Tibial nerve (tissue), 4 donors: ENCODE data around the gene GPC5. TPM values are rescaled to one million over a fixed set of nuclear protein-coding genes. Genes with fewer than 3 reads are reported as not detected.
"Not testable (repeated sequence)": the region's sequence is repeated elsewhere in the genome, so short reads cannot be mapped to it uniquely, and the experiment has no call there.

Experiments
- DNase-seq, 2 donors: peaks; one replicate each; pipeline ENCODE4 v3.0.0-alpha.2; 2019; ENCODE audit warnings: low spot score in 2 of 2
- H3K27ac ChIP-seq, 4 donors: fragments of 200-600 bp; sonication (generic) in 3 of 4; one replicate each; pipeline ENCODE4 v1.5.1; 2017 to 2019; ENCODE audit warnings: mild to moderate bottlenecking in 1 of 4
- H3K27me3 ChIP-seq, 2 donors: fragments of 200-600 bp; sonication (generic) in 1 of 2; one replicate each; pipeline versions ENCODE4 v1.5.1 to v1.6.0; 2017 to 2019
- H3K36me3 ChIP-seq, 3 donors: fragments of 200-600 bp; sonication (generic); one replicate each; pipeline ENCODE4 v1.5.1; 2018 to 2019
- H3K4me1 ChIP-seq, 4 donors: fragments of 200-600 bp; sonication (generic) in 3 of 4; one replicate each; pipeline ENCODE4 v1.5.1; 2017 to 2019
- H3K4me3 ChIP-seq, 4 donors: fragments of 200-600 bp; sonication (generic) in 3 of 4; one replicate each; pipeline ENCODE4 v1.5.1; 2017 to 2019; ENCODE audit warnings: mild to moderate bottlenecking in 1 of 4, moderate library complexity in 1 of 4
- H3K9me3 ChIP-seq, 4 donors: fragments of 200-600 bp; sonication (generic) in 3 of 4; one replicate each; pipeline ENCODE4 v1.5.1; 2017 to 2019
- CTCF ChIP-seq, 5 experiments: fragments of 200-600 bp in 3 of 5; fragments of 450-650 bp in 2 of 5; sonication (generic) in 3 of 5; IDR thresholded peaks; one replicate each; pipeline ENCODE4 v1.5.1; 2016 to 2019; ENCODE audit warnings: antibody characterized with exemption in 5 of 5, mild to moderate bottlenecking in 3 of 5, moderate library complexity in 2 of 5
- EP300 ChIP-seq, 2 donors: sonication (generic); formaldehyde crosslinking; IDR thresholded peaks; one replicate each; pipeline ENCODE4 v1.6.1; 2017; ENCODE audit warnings: antibody characterized with exemption in 2 of 2, mild to moderate bottlenecking in 1 of 2
- POLR2A ChIP-seq, 2 donors: fragments of 450-650 bp; IDR thresholded peaks; one replicate each; pipeline ENCODE4 v1.6.1; 2017; ENCODE audit warnings: antibody characterized with exemption in 2 of 2, mild to moderate bottlenecking in 2 of 2, moderate library complexity in 2 of 2
- WGBS, 2 donors: methylation state at CpG; one replicate each; pipeline ENCODE4 v1.1.5; 2018; 5-methylcytosine and 5-hydroxymethylcytosine counted together
- total RNA-seq, 4 donors: library from RNA; depleted of rRNA; stranded (reverse); fragments of >200 nt; gene quantifications; one replicate each; pipeline ENCODE4 v1.1.0, GENCODE V29; 2016

The GPC5 gene
- total RNA-seq, 4 donors from 2014 or later = 3.7 to 5.7 (median 4.2) TPM; not detected in 1

- no peaks in the 10 kb centered on the region for H3K4me1 ChIP-seq
- no peak overlapping the region for H3K27ac ChIP-seq
- WGBS, 2 donors = 65 to 74% methylated on average over 4 of the region's 4 CpGs
- no peaks in the 10 kb centered on the region for H3K27me3 ChIP-seq
- TF ChIP-seq EP300 (IDR thresholded peaks at IDR 0.05) (no peak), POLR2A (IDR thresholded peaks at IDR 0.05) (no peak), CTCF (IDR thresholded peaks at IDR 0.05) (no peak)
- no peaks in the 10 kb centered on the region for H3K36me3 ChIP-seq
- H3K4me3 ChIP-seq = no peak overlapping the region
- no peaks in the 10 kb centered on the region for H3K9me3 ChIP-seq
- no peak for DNase-seq
Observed at GRCh38 chr13:92677571-92677970, 1279.2 kb downstream of the GPC5 start.

GRCh38 chr13:92679602-92680001 lies 1281.2 kb downstream of the GPC5 start:
- Histone ChIP-seq H3K27ac (no peak overlapping the region), H3K27me3 (no peaks in the 10 kb centered on the region), H3K4me3 (no peak overlapping the region), H3K4me1 (no peaks in the 10 kb centered on the region), H3K36me3 (no peaks in the 10 kb centered on the region), H3K9me3 (no peaks in the 10 kb centered on the region)
- TF ChIP-seq POLR2A (IDR thresholded peaks at IDR 0.05) (no peak), CTCF (IDR thresholded peaks at IDR 0.05) (no peak), EP300 (IDR thresholded peaks at IDR 0.05) (no peak)
- WGBS, 2 donors = 93 to 95% methylated on average over 7 of the region's 7 CpGs
- DNase-seq = no peak

GRCh38 chr13:92681239-92681638 lies 1282.8 kb downstream of the GPC5 start:
- DNase-seq = no peak
- H3K9me3 ChIP-seq = no peaks in the 10 kb centered on the region
- no peak overlapping the region for H3K4me3 ChIP-seq
- 87 to 92% methylated on average over 4 of the region's 4 CpGs for WGBS, 2 donors
- no peaks in the 10 kb centered on the region for H3K4me1 ChIP-seq
- H3K36me3 ChIP-seq = no peaks in the 10 kb centered on the region
- no peaks in the 10 kb centered on the region for H3K27me3 ChIP-seq
- TF ChIP-seq POLR2A (IDR thresholded peaks at IDR 0.05) = no peak
- TF ChIP-seq CTCF (IDR thresholded peaks at IDR 0.05) = no peak
- H3K27ac ChIP-seq = no peak overlapping the region

- no peaks in the 10 kb centered on the region for H3K9me3 ChIP-seq
- no peak for DNase-seq
- no peaks in the 10 kb centered on the region for H3K36me3 ChIP-seq
- 55 to 61% methylated on average over 5 of the region's 5 CpGs for WGBS, 2 donors
- no peak for TF ChIP-seq POLR2A (IDR thresholded peaks at IDR 0.05)
- no peak for TF ChIP-seq EP300 (IDR thresholded peaks at IDR 0.05)
- TF ChIP-seq CTCF (IDR thresholded peaks at IDR 0.05) = no peak
- no peaks in the 10 kb centered on the region for H3K27me3 ChIP-seq
- no peak overlapping the region for H3K4me3 ChIP-seq
- H3K27ac ChIP-seq = no peak overlapping the region
- H3K4me1 ChIP-seq = no peaks in the 10 kb centered on the region
Observed at GRCh38 chr13:92682832-92683517, 1284.6 kb downstream of the GPC5 start.

- no peaks in the 10 kb centered on the region for H3K27me3 ChIP-seq
- no peaks in the 10 kb centered on the region for H3K36me3 ChIP-seq
- no peak for TF ChIP-seq POLR2A (IDR thresholded peaks at IDR 0.05)
- no peak for TF ChIP-seq EP300 (IDR thresholded peaks at IDR 0.05)
- no peak for TF ChIP-seq CTCF (IDR thresholded peaks at IDR 0.05)
- H3K4me3 ChIP-seq = no peak overlapping the region
- no peak for DNase-seq
- H3K4me1 ChIP-seq = no peaks in the 10 kb centered on the region
- H3K9me3 ChIP-seq = peaks cover 0 to 19% (median 0%) of the 10 kb centered on the region in 4 donors
- H3K27ac ChIP-seq = no peak overlapping the region
Observed at GRCh38 chr13:92694047-92694446, 1295.6 kb downstream of the GPC5 start.

GRCh38 chr13:92695827-92696226 lies 1297.4 kb downstream of the GPC5 start:
- WGBS, 2 donors = 82 to 88% methylated on average over 4 of the region's 4 CpGs
- H3K4me1 ChIP-seq, H3K27me3 ChIP-seq, H3K4me3 ChIP-seq, H3K27ac ChIP-seq, H3K36me3 ChIP-seq, DNase-seq: not testable (repeated sequence)
- H3K9me3 ChIP-seq = peaks cover 0 to 19% (median 0%) of the 10 kb centered on the region in 4 donors
